Kidney (tissue), 14 donors: ENCODE data around the gene NRP2. TPM values are rescaled to one million over a fixed set of nuclear protein-coding genes. Genes with fewer than 3 reads are reported as not detected.

Experiments
- DNase-seq, 5 donors: peaks; one replicate each; pipeline ENCODE4 v3.0.0-alpha.2; 2013 to 2020
- FAIRE-seq: peaks from 2 replicates; lab custom pipeline; 2012; peaks lifted over from hg19 to GRCh38; lab: Jason Lieb, UNC
- H3K27ac ChIP-seq, 2 donors: one replicate each; pipeline ENCODE4 v1.7.0; 2013; ENCODE audit warnings: low read depth in 2 of 2, low read length in 2 of 2, inconsistent platforms in 1 of 2
- H3K27me3 ChIP-seq: one replicate; pipeline ENCODE4 v1.7.1; 2013; ENCODE audit warnings: low read length, inconsistent platforms; ENCODE audit not compliant: control insufficient read depth, insufficient read depth
- H3K36me3 ChIP-seq, 3 donors: one replicate each; pipeline versions ENCODE4 v1.7.0 to v1.7.1; 2013; ENCODE audit warnings: low read length in 3 of 3, control low read depth in 1 of 3, inconsistent platforms in 1 of 3; ENCODE audit not compliant: insufficient read depth in 3 of 3, control insufficient read depth in 2 of 3
- H3K4me1 ChIP-seq, 3 donors: one replicate each; pipeline versions ENCODE4 v1.7.0 to v1.7.1; 2013; ENCODE audit warnings: low read length in 3 of 3, inconsistent platforms in 1 of 3, low read depth in 1 of 3; ENCODE audit not compliant: control insufficient read depth in 2 of 3, insufficient read depth in 2 of 3
- H3K4me3 ChIP-seq, 3 donors: one replicate each; pipeline versions ENCODE4 v1.7.0 to v1.8.1; 2013; ENCODE audit warnings: low read length in 3 of 3, control low read depth in 1 of 3, inconsistent platforms in 1 of 3
- H3K9ac ChIP-seq, 3 donors: one replicate each; pipeline versions ENCODE4 v1.7.0 to v1.7.1; 2013; ENCODE audit warnings: low read length in 3 of 3, control low read depth in 1 of 3, inconsistent platforms in 1 of 3
- H3K9me3 ChIP-seq, 3 donors: one replicate each; pipeline versions ENCODE4 v1.7.0 to v1.7.1; 2013; ENCODE audit warnings: low read length in 3 of 3, control low read depth in 1 of 3, inconsistent platforms in 1 of 3; ENCODE audit not compliant: control insufficient read depth in 2 of 3, insufficient read depth in 1 of 3
- CTCF ChIP-seq: IDR thresholded peaks from 3 replicates; pipeline ENCODE4 v1.5.1; 2012; ENCODE audit warnings: mild to moderate bottlenecking, moderate library complexity, borderline replicate concordance; ENCODE audit not compliant: insufficient read depth; ENCODE audit errors: extremely low read depth
- intact Hi-C: fragments of 100-400 bp; cut with DNase I; formaldehyde crosslinking; loops from one replicate; pipeline ENCODE4 v1.11.1; 2022
- polyA plus RNA-seq: library from polyadenylated mRNA; stranded (reverse); fragments of 350-450 nt; fragmentation: Illumina TruSeq; extraction: RNeasy Lipid Tissue Mini Kit (QIAGEN cat#74804); gene quantifications from one replicate; pipeline ENCODE4 v1.2.3, GENCODE V29; 2014; ENCODE audit warnings: low read depth, low replicate concordance; ENCODE audit not compliant: insufficient read depth
- total RNA-seq: library from RNA; stranded (reverse); fragmentation: NEBNext Ultra II Directional; extraction: Animal tissue kit (Norgen Biotek cat#: 25700); gene quantifications from one replicate; pipeline ENCODE4 v1.2.1, GENCODE V29; 2021
- donor health status: control.
- donor health status: control.
- donor health status: control.
- donor health status: control.
- donor health status: control.
- donor health status: DM: yes; HTN: yes; CAD: no.
- donor health status: Normal renal cell carcinoma (clear cell type).

The NRP2 gene
- total and polyA plus RNA-seq, 2 donors from 2014 or later, result 2.3 to 37.7 TPM

DNA sequence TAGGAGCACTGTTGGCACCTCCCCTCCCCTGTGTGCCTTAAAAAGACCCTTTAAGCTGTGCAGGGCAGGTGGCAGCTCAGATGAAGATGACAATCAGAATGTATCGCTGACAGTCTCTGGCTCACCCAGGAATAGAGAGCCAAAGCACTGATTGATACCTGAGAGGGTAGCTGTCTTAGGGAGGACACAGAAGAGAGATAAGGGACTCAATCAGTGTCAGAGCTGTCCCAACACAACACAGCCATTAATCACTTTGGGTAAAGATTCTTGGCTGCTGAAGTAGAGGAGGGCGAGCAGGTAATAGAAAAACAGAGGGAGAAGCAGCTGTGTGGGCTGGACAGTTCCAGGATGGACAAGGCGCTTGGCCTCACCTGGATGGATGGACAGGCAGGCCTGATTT lies 124.9 kb downstream of the NRP2 start:
- Histone ChIP-seq H3K9ac (no peak overlapping the region), H3K27me3 (no peaks in the 10 kb centered on the region), H3K4me3 (no peak overlapping the region), H3K27ac (no peak overlapping the region), H3K36me3 (no peaks in the 10 kb centered on the region), H3K9me3 (no peaks in the 10 kb centered on the region), H3K4me1 (peaks cover 0 to 22% (median 14%) of the 10 kb centered on the region in 3 donors)
- TF ChIP-seq CTCF, result no peak
- FAIRE-seq, result no peak
- DNase-seq, result no peak
- intact Hi-C loops, result no loop called here

- H3K4me1 ChIP-seq, result peaks cover 0 to 22% (median 14%) of the 10 kb centered on the region in 3 donors
- FAIRE-seq (no peak), DNase-seq (no peak)
- no peaks in the 10 kb centered on the region for H3K9me3 ChIP-seq
- TF ChIP-seq CTCF, result no peak
- intact Hi-C loops, result no loop called here
- H3K9ac ChIP-seq, result no peak overlapping the region
- no peaks in the 10 kb centered on the region for H3K27me3 ChIP-seq
- no peaks in the 10 kb centered on the region for H3K36me3 ChIP-seq
- H3K4me3 ChIP-seq, result no peak overlapping the region
- no peak overlapping the region for H3K27ac ChIP-seq
Observed at GRCh38 chr2:205807758-205808157, 125.5 kb downstream of the NRP2 start.

DNA sequence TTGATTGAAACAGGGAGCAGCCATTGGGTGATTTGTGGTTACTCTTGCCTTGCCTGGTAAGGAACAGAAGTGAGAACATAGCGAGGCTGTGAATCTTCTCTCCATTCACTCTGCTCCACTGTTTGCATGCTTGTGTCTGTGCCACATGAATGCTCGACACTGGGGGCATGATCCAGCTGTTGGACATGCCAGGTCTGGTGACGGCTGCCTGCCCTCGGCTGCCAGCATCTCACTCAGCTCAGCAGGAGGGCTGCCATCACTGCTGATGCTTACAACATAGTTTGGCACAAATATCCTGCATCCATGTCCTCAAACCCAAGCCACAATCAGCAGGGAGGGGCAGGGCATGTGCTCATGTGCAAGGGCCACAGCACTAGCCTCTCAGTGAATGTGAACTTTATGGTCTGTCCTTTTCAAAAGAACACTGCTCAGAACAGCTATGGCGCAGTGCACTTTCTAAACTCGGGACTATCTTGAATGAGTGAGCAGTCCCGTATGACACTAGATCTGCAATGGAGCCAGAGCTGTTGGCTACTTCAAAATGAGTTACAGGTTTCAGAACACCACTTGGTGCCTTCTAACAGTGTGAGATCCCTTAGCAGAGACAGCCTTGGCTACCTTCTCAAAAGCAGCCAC lies 126.3 kb downstream of the NRP2 start:
- H3K4me1 ChIP-seq, result peaks cover 0 to 22% (median 14%) of the 10 kb centered on the region in 3 donors
- intact Hi-C loops, result no loop called here
- no peak overlapping the region for H3K9ac ChIP-seq
- DNase-seq (no peak), FAIRE-seq (no peak)
- no peaks in the 10 kb centered on the region for H3K27me3 ChIP-seq
- no peaks in the 10 kb centered on the region for H3K9me3 ChIP-seq
- no peak overlapping the region for H3K27ac ChIP-seq
- H3K36me3 ChIP-seq, result no peaks in the 10 kb centered on the region
- H3K4me3 ChIP-seq, result no peak overlapping the region
- no peak for TF ChIP-seq CTCF

DNA sequence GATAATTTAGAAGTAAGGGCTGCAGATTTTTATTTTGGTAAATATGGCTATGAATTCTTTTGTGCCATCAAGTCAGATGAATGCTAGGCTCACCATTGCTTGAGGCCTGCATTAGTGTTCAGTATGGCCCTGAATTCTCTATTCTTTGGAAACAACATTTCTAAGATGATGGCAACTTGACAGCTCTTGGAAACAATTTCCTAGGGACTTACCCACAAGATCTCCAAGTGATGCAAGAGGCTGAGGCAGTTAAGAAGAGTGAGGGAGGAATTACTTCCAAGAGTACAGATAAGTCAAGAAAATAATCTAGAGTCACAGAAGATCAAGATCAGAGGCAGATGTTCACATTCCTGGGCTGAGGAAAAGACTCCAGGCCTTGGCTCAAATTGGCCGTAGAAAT lies 129.1 kb downstream of the NRP2 start:
- no peak overlapping the region for H3K27ac ChIP-seq
- H3K4me1 ChIP-seq, result peaks cover 0 to 15% (median 0%) of the 10 kb centered on the region in 3 donors
- no peak overlapping the region for H3K4me3 ChIP-seq
- TF ChIP-seq CTCF, result no peak
- no peaks in the 10 kb centered on the region for H3K27me3 ChIP-seq
- H3K9ac ChIP-seq, result no peak overlapping the region
- intact Hi-C loops, result no loop called here
- no peaks in the 10 kb centered on the region for H3K36me3 ChIP-seq
- no peaks in the 10 kb centered on the region for H3K9me3 ChIP-seq
- DNase-seq (no peak), FAIRE-seq (no peak)
